Hepatocyte (in vitro differentiated cells): ENCODE measurements around the gene BIVM.

Experiments
- CTCF ChIP-seq: fragments of 200-600 bp; sonication (generic); IDR thresholded peaks from 2 replicates; pipeline ENCODE4 v1.5.1; 2016; ENCODE audit warnings: antibody characterized with exemption, mild to moderate bottlenecking; ENCODE audit not compliant: poor library complexity
- EZH2 ChIP-seq: fragments of 200-600 bp; sonication (generic); IDR thresholded peaks from 2 replicates; pipeline ENCODE4 v1.6.1; 2016; ENCODE audit warnings: antibody characterized with exemption, mild to moderate bottlenecking, borderline replicate concordance

- TF ChIP-seq CTCF (no peak), EZH2 (no peak)
Measured at GRCh38 chr13:102788683-102789082, 10.2 kb upstream of the BIVM start.
